ENCODE results near the gene ROBO2. TPM values are rescaled to one million over a fixed set of nuclear protein-coding genes. Genes with fewer than 3 reads are reported as not detected.

Gene ROBO2
- total and polyA plus RNA-seq, 12 donors: 0.04 to 3.5 (median 0.34) TPM; not detected in 3

GRCh38 chr3:77354958-77355357 is 315.1 kb downstream of the ROBO2 start:
- no peak for TF ChIP-seq CTCF (IDR thresholded peaks at IDR 0.05)
- ATAC-seq (peak in 1 of 8 donors; percentile 67), DNase-seq (no peak)
- no peaks in the 10 kb centered on the region for H3K9me3 ChIP-seq
- no peak overlapping the region for H3K4me3 ChIP-seq
- no peaks in the 10 kb centered on the region for H3K36me3 ChIP-seq
- no peak overlapping the region for H3K27ac ChIP-seq
- intact Hi-C loops (cut with DNase I): no loop called here
- no peaks in the 10 kb centered on the region for H3K27me3 ChIP-seq
- no peaks in the 10 kb centered on the region for H3K4me1 ChIP-seq

GRCh38 chr3:77362936-77363335 is 323.0 kb downstream of the ROBO2 start:
- Histone ChIP-seq H3K9me3 (peaks cover 0 to 4% (median 0%) of the 10 kb centered on the region in 11 donors), H3K4me1 (no peaks in the 10 kb centered on the region), H3K36me3 (no peaks in the 10 kb centered on the region), H3K27me3 (no peaks in the 10 kb centered on the region), H3K4me3 (no peak overlapping the region), H3K27ac (no peak overlapping the region)
- ATAC-seq: no peak
- DNase-seq: no peak
- WGBS, 2 donors: 32 to 92% methylated on average over 1 of the region's 1 CpG
- intact Hi-C loops (cut with DNase I): no loop called here
- TF ChIP-seq CTCF (IDR thresholded peaks at IDR 0.05): no peak

DNA sequence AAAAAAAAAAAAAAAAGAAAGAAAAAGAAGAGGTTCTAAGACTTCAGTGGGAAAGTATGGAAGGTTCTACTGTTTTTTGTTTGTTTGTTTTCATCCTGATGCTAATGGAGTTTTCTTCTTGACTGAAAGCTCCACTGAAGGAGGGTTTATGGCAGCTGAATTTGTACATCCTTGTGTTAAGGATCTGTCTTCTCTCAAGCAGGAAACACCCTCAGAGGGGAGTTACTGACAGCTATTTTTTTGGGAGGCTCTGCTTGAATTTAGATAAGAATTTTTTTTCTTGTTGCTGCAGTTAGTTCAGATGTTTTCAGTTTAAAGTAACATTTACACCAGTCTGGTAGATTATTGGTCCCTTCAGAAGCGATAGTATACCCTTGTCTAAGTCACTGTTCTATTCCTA is 325.3 kb downstream of the ROBO2 start:
- intact Hi-C loops (cut with DNase I): no loop called here

GRCh38 chr3:77370413-77370812 is 330.5 kb downstream of the ROBO2 start:
- ATAC-seq (no peak), DNase-seq (peak in 1 of 2 donors; percentile 12)
- Histone ChIP-seq H3K27me3 (no peaks in the 10 kb centered on the region), H3K9me3 (no peaks in the 10 kb centered on the region), H3K4me1 (no peaks in the 10 kb centered on the region), H3K27ac (no peak overlapping the region), H3K4me3 (no peak overlapping the region), H3K36me3 (no peaks in the 10 kb centered on the region)
- intact Hi-C loops (cut with DNase I): no loop called here
- no peak for TF ChIP-seq CTCF (IDR thresholded peaks at IDR 0.05)
- WGBS, 2 donors: 38 to 48% methylated on average over 5 of the region's 5 CpGs

More for the DNA sequence above, 325.3 kb downstream of the ROBO2 start:
- Histone ChIP-seq H3K9me3 (peaks cover 0 to 4% (median 0%) of the 10 kb centered on the region in 11 donors), H3K4me3 (no peak overlapping the region), H3K36me3 (no peaks in the 10 kb centered on the region), H3K27ac (no peak overlapping the region), H3K27me3 (no peaks in the 10 kb centered on the region), H3K4me1 (no peaks in the 10 kb centered on the region)
- DNase-seq (no peak), ATAC-seq (no peak)
- 48 to 75% methylated on average over 1 of the region's 1 CpG for whole genome bisulfite sequencing, 2 donors
- no peak for TF ChIP-seq CTCF (IDR thresholded peaks at IDR 0.05)
